ENCODE data around the gene MT1M. TPM values are rescaled to one million over a fixed set of nuclear protein-coding genes. Genes with fewer than 3 reads are reported as not detected.

The MT1M gene
- total RNA-seq, 1 experiment from 2014 or later = 1.8 TPM

- Histone ChIP-seq H3K4me1 (ENCODE audit: control insufficient read depth, insufficient read depth, low read length) (peaks cover 7% of the 10 kb centered on the region), H3K27me3 (ENCODE audit: control insufficient read depth, insufficient read depth, low read length) (no peaks in the 10 kb centered on the region), H3K36me3 (ENCODE audit: control insufficient read depth, insufficient read depth, low read length) (no peaks in the 10 kb centered on the region), H3K4me3 (ENCODE audit: low read depth in 2 of 2, low read length in 2 of 2) (peak overlapping the region; percentile 68 to 75), H3K9me3 (ENCODE audit: control insufficient read depth, insufficient read depth, low read depth, low read length) (no peaks in the 10 kb centered on the region; the same call in 1 of the 2 replicates), H3K27ac (ENCODE audit: low read length) (peak overlapping the region; percentile 86)
- TF ChIP-seq, protein P1, sequence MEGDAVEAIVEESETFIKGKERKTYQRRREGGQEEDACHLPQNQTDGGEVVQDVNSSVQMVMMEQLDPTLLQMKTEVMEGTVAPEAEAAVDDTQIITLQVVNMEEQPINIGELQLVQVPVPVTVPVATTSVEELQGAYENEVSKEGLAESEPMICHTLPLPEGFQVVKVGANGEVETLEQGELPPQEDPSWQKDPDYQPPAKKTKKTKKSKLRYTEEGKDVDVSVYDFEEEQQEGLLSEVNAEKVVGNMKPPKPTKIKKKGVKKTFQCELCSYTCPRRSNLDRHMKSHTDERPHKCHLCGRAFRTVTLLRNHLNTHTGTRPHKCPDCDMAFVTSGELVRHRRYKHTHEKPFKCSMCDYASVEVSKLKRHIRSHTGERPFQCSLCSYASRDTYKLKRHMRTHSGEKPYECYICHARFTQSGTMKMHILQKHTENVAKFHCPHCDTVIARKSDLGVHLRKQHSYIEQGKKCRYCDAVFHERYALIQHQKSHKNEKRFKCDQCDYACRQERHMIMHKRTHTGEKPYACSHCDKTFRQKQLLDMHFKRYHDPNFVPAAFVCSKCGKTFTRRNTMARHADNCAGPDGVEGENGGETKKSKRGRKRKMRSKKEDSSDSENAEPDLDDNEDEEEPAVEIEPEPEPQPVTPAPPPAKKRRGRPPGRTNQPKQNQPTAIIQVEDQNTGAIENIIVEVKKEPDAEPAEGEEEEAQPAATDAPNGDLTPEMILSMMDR (IDR thresholded peaks at IDR 0.05) = no peak
- TF ChIP-seq SIN3A (IDR thresholded peaks at IDR 0.05; ENCODE audit: borderline replicate concordance, insufficient read depth, low read depth, low read length) (no peak), POLR2AphosphoS5 (IDR thresholded peaks at IDR 0.05; ENCODE audit: low read depth, low read length) (no peak), TCF7L2 (IDR thresholded peaks at IDR 0.05; ENCODE audit: low read depth, low read length) (no peak)
- TF ChIP-seq, protein P2, sequence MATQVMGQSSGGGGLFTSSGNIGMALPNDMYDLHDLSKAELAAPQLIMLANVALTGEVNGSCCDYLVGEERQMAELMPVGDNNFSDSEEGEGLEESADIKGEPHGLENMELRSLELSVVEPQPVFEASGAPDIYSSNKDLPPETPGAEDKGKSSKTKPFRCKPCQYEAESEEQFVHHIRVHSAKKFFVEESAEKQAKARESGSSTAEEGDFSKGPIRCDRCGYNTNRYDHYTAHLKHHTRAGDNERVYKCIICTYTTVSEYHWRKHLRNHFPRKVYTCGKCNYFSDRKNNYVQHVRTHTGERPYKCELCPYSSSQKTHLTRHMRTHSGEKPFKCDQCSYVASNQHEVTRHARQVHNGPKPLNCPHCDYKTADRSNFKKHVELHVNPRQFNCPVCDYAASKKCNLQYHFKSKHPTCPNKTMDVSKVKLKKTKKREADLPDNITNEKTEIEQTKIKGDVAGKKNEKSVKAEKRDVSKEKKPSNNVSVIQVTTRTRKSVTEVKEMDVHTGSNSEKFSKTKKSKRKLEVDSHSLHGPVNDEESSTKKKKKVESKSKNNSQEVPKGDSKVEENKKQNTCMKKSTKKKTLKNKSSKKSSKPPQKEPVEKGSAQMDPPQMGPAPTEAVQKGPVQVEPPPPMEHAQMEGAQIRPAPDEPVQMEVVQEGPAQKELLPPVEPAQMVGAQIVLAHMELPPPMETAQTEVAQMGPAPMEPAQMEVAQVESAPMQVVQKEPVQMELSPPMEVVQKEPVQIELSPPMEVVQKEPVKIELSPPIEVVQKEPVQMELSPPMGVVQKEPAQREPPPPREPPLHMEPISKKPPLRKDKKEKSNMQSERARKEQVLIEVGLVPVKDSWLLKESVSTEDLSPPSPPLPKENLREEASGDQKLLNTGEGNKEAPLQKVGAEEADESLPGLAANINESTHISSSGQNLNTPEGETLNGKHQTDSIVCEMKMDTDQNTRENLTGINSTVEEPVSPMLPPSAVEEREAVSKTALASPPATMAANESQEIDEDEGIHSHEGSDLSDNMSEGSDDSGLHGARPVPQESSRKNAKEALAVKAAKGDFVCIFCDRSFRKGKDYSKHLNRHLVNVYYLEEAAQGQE (IDR thresholded peaks at IDR 0.05; ENCODE audit: insufficient read depth in 1 of 2, low read depth in 2 of 2, low read length in 1 of 2) = no peak
- CTCF ChIA-PET = interaction anchor here (1.2 kb wide), 1 partner anchor 19 kb away, joined by 5 read pairs; no protein-coding TSS in a partner anchor
- ATAC-seq = 0 out of 2 replicates have a peak, but pooled peaks have one; percentile 3
- no peak for DNase-seq (ENCODE audit: low read depth, low spot score)
- intact Hi-C loops (cut with micrococcal nuclease; ENCODE audit: unreplicated experiment) (no loop called here), in situ Hi-C loops (cut with HindIII; ENCODE audit: low pct_unique_long_range_greater_than_20kb, low sequenced_read_pairs) (no loop called here)
- POLR2A ChIA-PET = interaction anchor here (0.5 kb wide), 1 partner anchor 156 kb away, joined by 4 read pairs; no protein-coding TSS in a partner anchor
- BruUV-seq (replicated peaks) = TSS peak; percentile 95
These were observed 50.4 kb downstream of the MT1M start for GRCh38 chr16:56682703-56683397.

Other genes with a start within 250 kb of the MT1M start
- gene AMFR, start 207.1 kb upstream of the MT1M start, total RNA-seq (2021; ENCODE audit: unreplicated experiment) = 89.6 TPM
- 97.6 TPM for gene NUDT21, start 181.3 kb upstream of the MT1M start, total RNA-seq (2021; ENCODE audit: unreplicated experiment)
- gene OGFOD1, start 181.1 kb upstream of the MT1M start, total RNA-seq (2021; ENCODE audit: unreplicated experiment) = 35.8 TPM
- gene BBS2, start 112.6 kb upstream of the MT1M start, total RNA-seq (2021; ENCODE audit: unreplicated experiment) = 24.0 TPM
- not detected for gene MT4, start 67.6 kb upstream of the MT1M start, total RNA-seq (2021; ENCODE audit: unreplicated experiment)
- gene MT3, start 43.1 kb upstream of the MT1M start, total RNA-seq (2021; ENCODE audit: unreplicated experiment) = not detected
- 673 TPM for gene MT2A, start 24.1 kb upstream of the MT1M start, total RNA-seq (2021; ENCODE audit: unreplicated experiment)
- gene MT1E, start 6.9 kb upstream of the MT1M start, total RNA-seq (2021; ENCODE audit: unreplicated experiment) = 170 TPM
- 52.1 TPM for gene MT1A, start 6.0 kb downstream of the MT1M start, total RNA-seq (2021; ENCODE audit: unreplicated experiment)
- gene MT1B, start 19.2 kb downstream of the MT1M start, total RNA-seq (2021; ENCODE audit: unreplicated experiment) = not detected
- gene MT1F, start 25.3 kb downstream of the MT1M start, total RNA-seq (2021; ENCODE audit: unreplicated experiment) = 2.1 TPM
- gene MT1G, start 35.4 kb downstream of the MT1M start, total RNA-seq (2021; ENCODE audit: unreplicated experiment) = 2.2 TPM
- gene MT1H, start 37.2 kb downstream of the MT1M start, total RNA-seq (2021; ENCODE audit: unreplicated experiment) = not detected
- gene MT1X, start 49.8 kb downstream of the MT1M start, total RNA-seq (2021; ENCODE audit: unreplicated experiment) = 25.9 TPM
- 88.5 TPM for gene NUP93, start 97.5 kb downstream of the MT1M start, total RNA-seq (2021; ENCODE audit: unreplicated experiment)
- 0.15 TPM for gene SLC12A3, start 232.5 kb downstream of the MT1M start, total RNA-seq (2021; ENCODE audit: unreplicated experiment)

All from Panc1 (cell line).